ENCODE measurements around the gene CCDC73. TPM values are rescaled to one million over a fixed set of nuclear protein-coding genes. Genes with fewer than 3 reads are reported as not detected.

Gene CCDC73
- total RNA-seq, 4 donors from 2014 or later, result not detected

DNA sequence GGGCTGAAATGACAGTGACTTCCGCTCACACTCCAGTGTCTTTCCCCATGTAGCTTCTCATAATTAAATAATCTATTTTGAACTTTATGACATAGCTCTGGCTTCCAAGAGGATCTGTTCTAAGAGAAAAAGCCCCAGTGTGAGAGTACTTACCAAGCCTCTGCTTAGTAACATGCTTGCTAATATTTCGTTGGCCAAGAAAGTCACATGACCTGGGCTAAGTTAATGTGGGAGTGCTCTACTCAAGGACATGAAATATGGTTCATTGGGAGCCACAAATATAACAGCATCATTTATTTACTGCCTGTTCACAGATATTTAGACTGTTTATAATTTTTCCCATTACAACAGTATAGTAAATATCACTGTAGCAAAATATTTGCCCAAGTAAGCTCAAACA lies 42.5 kb downstream of the CCDC73 start:
- WGBS, result 86% methylated on average over 2 of the region's 2 CpGs
- H3K27ac ChIP-seq (replicated peaks in 1 of 4), result no peak overlapping the region
- TF ChIP-seq POLR2A (IDR thresholded peaks at IDR 0.05; ENCODE audit: low read depth) (no peak), EP300 (IDR thresholded peaks at IDR 0.05) (no peak), POLR2AphosphoS5 (IDR thresholded peaks at IDR 0.05) (no peak)
- TF ChIP-seq, protein P1, sequence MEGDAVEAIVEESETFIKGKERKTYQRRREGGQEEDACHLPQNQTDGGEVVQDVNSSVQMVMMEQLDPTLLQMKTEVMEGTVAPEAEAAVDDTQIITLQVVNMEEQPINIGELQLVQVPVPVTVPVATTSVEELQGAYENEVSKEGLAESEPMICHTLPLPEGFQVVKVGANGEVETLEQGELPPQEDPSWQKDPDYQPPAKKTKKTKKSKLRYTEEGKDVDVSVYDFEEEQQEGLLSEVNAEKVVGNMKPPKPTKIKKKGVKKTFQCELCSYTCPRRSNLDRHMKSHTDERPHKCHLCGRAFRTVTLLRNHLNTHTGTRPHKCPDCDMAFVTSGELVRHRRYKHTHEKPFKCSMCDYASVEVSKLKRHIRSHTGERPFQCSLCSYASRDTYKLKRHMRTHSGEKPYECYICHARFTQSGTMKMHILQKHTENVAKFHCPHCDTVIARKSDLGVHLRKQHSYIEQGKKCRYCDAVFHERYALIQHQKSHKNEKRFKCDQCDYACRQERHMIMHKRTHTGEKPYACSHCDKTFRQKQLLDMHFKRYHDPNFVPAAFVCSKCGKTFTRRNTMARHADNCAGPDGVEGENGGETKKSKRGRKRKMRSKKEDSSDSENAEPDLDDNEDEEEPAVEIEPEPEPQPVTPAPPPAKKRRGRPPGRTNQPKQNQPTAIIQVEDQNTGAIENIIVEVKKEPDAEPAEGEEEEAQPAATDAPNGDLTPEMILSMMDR (IDR thresholded peaks at IDR 0.05), result no peak
- H3K4me3 ChIP-seq, result no peak overlapping the region
- intact Hi-C loops (cut with DNase I), result no loop called here
- no peak for DNase-seq (ENCODE audit: extremely low spot score)
- no peaks in the 10 kb centered on the region for H3K36me3 ChIP-seq
- H3K4me1 ChIP-seq, result no peaks in the 10 kb centered on the region
- peaks cover 0 to 10% (median 0%) of the 10 kb centered on the region in 4 donors for H3K9me3 ChIP-seq
- H3K27me3 ChIP-seq, result no peaks in the 10 kb centered on the region

DNA sequence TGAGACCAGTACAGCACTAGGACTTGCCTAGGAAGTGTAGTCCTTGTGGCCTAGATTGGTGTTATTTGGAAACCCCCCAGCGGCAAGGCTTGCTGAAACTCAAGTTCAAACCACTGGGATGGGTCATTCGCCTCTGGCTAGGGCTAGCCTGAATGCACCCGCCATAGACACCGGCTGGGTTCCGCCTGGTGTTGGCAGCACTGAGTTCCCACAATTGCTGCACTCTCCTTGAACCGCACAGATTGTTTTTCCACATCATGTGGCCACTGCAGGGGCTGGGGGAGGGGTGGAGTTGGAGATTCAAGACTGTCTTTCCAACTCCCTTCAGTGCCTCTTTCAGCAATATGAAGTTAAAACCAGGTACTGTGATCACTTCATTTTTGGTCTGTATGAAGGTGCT lies 43.1 kb downstream of the CCDC73 start:
- Histone ChIP-seq H3K4me1 (no peaks in the 10 kb centered on the region), H3K4me3 (no peak overlapping the region), H3K27me3 (no peaks in the 10 kb centered on the region), H3K27ac (replicated peaks in 1 of 4) (no peak overlapping the region), H3K9me3 (peaks cover 0 to 11% (median 0%) of the 10 kb centered on the region in 4 donors), H3K36me3 (no peaks in the 10 kb centered on the region)
- 73% methylated on average over 6 of the region's 6 CpGs for WGBS
- no peak for DNase-seq (ENCODE audit: extremely low spot score)
- TF ChIP-seq EP300 (IDR thresholded peaks at IDR 0.05) (no peak), POLR2A (IDR thresholded peaks at IDR 0.05; ENCODE audit: low read depth) (no peak), POLR2AphosphoS5 (IDR thresholded peaks at IDR 0.05) (no peak)
- TF ChIP-seq, protein P1 (IDR thresholded peaks at IDR 0.05), result no peak
- intact Hi-C loops (cut with DNase I), result no loop called here

DNA sequence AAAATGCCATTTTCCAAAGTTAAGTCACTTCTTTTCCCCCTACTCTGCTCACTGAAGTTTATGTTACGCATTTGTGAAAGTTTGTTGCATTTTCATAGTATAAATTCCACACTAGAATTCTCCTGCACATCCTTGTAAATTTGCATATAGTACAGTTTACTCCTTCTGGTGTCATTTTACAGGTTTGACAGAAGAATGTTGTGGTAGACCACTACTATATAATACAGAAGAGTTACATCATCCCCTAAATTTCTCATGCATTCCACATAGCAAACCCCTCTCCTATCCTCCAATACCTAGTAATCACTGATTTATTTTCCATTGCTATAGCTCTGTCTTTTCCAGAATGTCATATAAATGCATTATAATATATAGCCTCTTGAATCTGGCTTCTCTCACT lies 64.5 kb downstream of the CCDC73 start:
- H3K36me3 ChIP-seq, result no peaks in the 10 kb centered on the region
- peaks cover 0 to 3% (median 0%) of the 10 kb centered on the region in 4 donors for H3K27me3 ChIP-seq
- H3K4me3 ChIP-seq, result no peak overlapping the region
- 86% methylated on average over 1 of the region's 1 CpG for WGBS
- TF ChIP-seq POLR2A (IDR thresholded peaks at IDR 0.05; ENCODE audit: low read depth), result no peak
- TF ChIP-seq, protein P1 (IDR thresholded peaks at IDR 0.05), result no peak
- no peak for TF ChIP-seq POLR2AphosphoS5 (IDR thresholded peaks at IDR 0.05)
- TF ChIP-seq EP300 (IDR thresholded peaks at IDR 0.05), result no peak
- H3K4me1 ChIP-seq, result no peaks in the 10 kb centered on the region
- no peak overlapping the region for H3K27ac ChIP-seq (replicated peaks in 1 of 4)
- H3K9me3 ChIP-seq, result peaks cover 0 to 15% (median 7%) of the 10 kb centered on the region in 4 donors
- intact Hi-C loops (cut with DNase I), result no loop called here
- no peak for DNase-seq (ENCODE audit: extremely low spot score)

DNA sequence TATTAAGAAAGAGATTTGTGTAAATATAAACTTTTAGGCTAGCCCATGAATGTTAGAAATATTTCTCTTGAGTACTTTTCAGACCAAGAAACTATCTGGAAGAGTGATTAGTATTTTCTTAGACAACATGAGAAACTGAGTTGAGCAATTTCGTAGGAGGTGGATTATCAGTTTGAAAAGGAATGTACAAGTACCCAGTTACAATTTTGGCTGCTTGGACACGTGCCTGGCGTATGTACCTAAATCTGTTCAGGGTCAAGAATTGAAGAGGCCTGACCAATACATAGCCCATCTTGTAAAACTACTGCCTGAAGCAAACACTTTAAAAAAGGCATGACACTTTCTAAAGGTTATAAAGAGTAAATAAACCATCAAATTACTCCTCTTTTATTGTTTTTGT lies 71.1 kb downstream of the CCDC73 start:
- TF ChIP-seq POLR2A (IDR thresholded peaks at IDR 0.05; ENCODE audit: low read depth) (no peak), POLR2AphosphoS5 (IDR thresholded peaks at IDR 0.05) (no peak), EP300 (IDR thresholded peaks at IDR 0.05) (no peak)
- TF ChIP-seq, protein P1 (IDR thresholded peaks at IDR 0.05), result no peak
- no peaks in the 10 kb centered on the region for H3K27me3 ChIP-seq
- H3K4me1 ChIP-seq, result no peaks in the 10 kb centered on the region
- no peaks in the 10 kb centered on the region for H3K9me3 ChIP-seq
- H3K4me3 ChIP-seq, result no peak overlapping the region
- no peak for DNase-seq (ENCODE audit: extremely low spot score)
- H3K27ac ChIP-seq (replicated peaks in 1 of 4), result no peak overlapping the region
- 65% methylated on average over 3 of the region's 3 CpGs for whole genome bisulfite sequencing
- intact Hi-C loops (cut with DNase I), result no loop called here
- H3K36me3 ChIP-seq, result no peaks in the 10 kb centered on the region

DNA sequence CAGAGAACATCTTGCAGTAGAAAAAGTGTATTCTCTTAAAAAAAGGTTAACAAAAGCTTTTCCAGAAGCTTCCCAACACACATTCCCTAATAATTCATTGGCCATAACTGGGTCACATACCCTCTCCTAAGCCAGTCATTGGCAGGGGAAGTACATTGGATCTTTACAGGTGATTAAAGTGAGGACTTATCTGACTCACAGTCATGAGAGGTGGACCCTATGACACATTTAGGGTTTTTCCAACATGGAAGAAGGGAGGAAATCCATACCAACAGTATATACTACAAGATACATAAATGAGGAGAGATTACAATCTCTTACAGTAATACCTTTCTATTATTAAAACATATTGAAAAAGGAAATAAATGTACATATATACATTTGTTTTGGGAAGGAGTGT lies 72.2 kb downstream of the CCDC73 start:
- Histone ChIP-seq H3K27ac (replicated peaks in 1 of 4) (no peak overlapping the region), H3K4me3 (no peak overlapping the region), H3K4me1 (no peaks in the 10 kb centered on the region), H3K36me3 (no peaks in the 10 kb centered on the region), H3K9me3 (no peaks in the 10 kb centered on the region), H3K27me3 (no peaks in the 10 kb centered on the region)
- no peak for DNase-seq (ENCODE audit: extremely low spot score)
- TF ChIP-seq POLR2A (IDR thresholded peaks at IDR 0.05; ENCODE audit: low read depth) (no peak), POLR2AphosphoS5 (IDR thresholded peaks at IDR 0.05) (no peak), EP300 (IDR thresholded peaks at IDR 0.05) (no peak)
- TF ChIP-seq, protein P1 (IDR thresholded peaks at IDR 0.05), result no peak
- intact Hi-C loops (cut with DNase I), result no loop called here

All from esophagus muscularis mucosa (tissue), 4 donors.